ENCODE results near the gene ASPG.

DNA sequence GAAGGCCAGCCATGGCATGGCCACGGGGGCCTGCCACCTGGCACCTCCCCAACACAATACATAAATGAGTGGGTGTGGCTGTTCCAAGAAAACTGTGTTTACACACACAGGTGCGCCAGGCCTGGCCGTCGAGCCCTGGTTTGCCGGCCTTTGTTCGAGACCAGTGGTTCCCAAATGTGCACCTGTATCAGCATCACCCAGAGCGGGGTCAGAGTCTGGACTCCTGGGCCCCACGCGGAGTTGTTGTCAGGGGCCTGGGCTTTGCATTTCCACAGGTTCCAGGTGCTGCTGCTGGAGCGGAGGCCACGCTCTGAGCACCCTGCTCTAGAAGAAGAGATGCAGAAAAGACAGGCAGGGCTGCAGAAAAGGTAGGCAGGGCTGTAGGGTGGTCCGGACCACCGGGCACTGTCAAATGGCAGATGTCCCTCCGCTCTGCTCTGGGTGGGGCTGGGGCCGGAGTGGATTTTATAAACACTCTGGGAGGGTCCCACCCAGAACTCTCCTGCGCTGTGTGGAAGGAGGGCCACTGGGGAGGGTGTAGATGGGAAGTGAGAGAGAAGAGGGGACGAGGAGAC is 4.2 kb upstream of the ASPG start:
- TF ChIP-seq, protein P1, sequence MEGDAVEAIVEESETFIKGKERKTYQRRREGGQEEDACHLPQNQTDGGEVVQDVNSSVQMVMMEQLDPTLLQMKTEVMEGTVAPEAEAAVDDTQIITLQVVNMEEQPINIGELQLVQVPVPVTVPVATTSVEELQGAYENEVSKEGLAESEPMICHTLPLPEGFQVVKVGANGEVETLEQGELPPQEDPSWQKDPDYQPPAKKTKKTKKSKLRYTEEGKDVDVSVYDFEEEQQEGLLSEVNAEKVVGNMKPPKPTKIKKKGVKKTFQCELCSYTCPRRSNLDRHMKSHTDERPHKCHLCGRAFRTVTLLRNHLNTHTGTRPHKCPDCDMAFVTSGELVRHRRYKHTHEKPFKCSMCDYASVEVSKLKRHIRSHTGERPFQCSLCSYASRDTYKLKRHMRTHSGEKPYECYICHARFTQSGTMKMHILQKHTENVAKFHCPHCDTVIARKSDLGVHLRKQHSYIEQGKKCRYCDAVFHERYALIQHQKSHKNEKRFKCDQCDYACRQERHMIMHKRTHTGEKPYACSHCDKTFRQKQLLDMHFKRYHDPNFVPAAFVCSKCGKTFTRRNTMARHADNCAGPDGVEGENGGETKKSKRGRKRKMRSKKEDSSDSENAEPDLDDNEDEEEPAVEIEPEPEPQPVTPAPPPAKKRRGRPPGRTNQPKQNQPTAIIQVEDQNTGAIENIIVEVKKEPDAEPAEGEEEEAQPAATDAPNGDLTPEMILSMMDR (conservative IDR thresholded peaks at IDR 0.05; ENCODE audit: low read depth, low read length): no peak
- TF ChIP-seq EZH2 (IDR thresholded peaks at IDR 0.05; ENCODE audit: low read length, unreplicated experiment) (no peak), EZH2phosphoT487 (IDR thresholded peaks at IDR 0.05; ENCODE audit: borderline replicate concordance, low read length) (no peak)

Measured in PC-3 (cell line).